ENCODE measurements around the gene FLCN.

FLCN gene

DNA sequence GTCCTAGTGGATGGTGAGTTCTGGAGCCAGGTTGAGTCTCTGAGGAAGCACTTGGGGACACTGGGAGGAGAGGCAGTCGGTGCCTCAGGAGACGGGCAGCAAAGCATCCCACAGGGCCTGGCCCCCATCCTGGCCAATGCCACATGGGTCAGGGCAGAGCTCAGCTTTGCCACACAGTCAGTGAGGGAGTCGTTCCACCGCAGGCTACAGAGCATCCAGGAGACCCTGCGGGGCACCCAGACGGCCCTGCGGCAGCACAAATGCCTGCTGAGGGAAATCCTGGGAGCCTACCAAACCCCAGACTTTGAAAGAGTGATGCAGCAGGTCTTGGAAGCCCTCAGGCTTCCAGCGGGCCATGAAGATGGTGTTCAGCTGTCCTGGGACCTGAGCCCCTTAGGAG lies 70.5 kb downstream of the FLCN start:
- TF ChIP-seq POLR2A (IDR thresholded peaks at IDR 0.05; ENCODE audit: low read depth, low read length): no peak
- no peak for DNase-seq (ENCODE audit: insufficient read length, low spot score)
- FAIRE-seq: no peak

DNA sequence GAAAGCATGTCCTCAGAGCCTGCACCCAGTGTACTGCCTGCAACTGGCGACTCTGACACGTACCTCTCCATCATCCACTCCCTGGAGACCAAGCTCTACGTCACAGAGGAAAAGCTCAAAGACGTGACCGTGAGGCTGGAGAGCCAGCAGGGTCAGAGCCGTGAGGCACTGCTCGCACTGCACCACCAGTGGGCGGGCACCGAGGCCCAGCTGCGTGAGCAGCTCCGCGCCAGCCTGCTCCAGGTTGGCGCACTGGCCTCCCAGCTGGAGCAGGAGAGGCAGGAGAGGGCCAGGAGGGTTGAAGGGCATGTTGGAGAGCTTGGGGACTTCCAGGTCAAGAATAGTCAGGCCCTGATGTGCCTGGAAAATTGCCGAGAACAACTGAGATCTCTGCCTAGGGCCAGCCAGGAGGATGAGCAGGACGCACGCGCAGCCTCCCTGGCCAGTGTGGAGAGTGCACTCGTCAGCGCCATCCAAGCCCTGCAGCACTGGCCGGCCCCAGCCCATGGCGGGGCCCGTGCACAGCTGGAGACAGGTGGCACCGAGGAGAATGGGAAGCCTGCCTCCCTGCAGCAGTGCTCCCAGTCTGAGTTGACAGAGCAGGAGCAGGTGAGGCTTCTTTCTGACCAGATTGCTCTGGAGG lies 71.2 kb downstream of the FLCN start:
- TF ChIP-seq POLR2A (IDR thresholded peaks at IDR 0.05; ENCODE audit: low read depth, low read length): no peak
- FAIRE-seq: no peak
- no peak for DNase-seq (ENCODE audit: insufficient read length, low spot score)

- no peak for FAIRE-seq
- DNase-seq (ENCODE audit: insufficient read length, low spot score): no peak
- no peak for TF ChIP-seq POLR2A (IDR thresholded peaks at IDR 0.05; ENCODE audit: low read depth, low read length)
Measured at GRCh38 chr17:17164676-17165075, 72.3 kb downstream of the FLCN start.

GRCh38 chr17:17164156-17164555 lies 72.8 kb downstream of the FLCN start:
- FAIRE-seq (no peak), DNase-seq (ENCODE audit: insufficient read length, low spot score) (no peak)
- TF ChIP-seq POLR2A (IDR thresholded peaks at IDR 0.05; ENCODE audit: low read depth, low read length): no peak

All from H54 (cell line).